Endometrial microvascular endothelial cells (primary cell): Measurements from ENCODE around the gene CYP3A7. TPM values are rescaled to one million over a fixed set of nuclear protein-coding genes. Genes with fewer than 3 reads are reported as not detected.
"Not testable (repeated sequence)": the region's sequence is repeated elsewhere in the genome, so short reads cannot be mapped to it uniquely, and the experiment has no call there.

Source experiments
- in situ Hi-C: cut with HindIII; loops from 2 replicates; pipeline ENCODE4 v1.10.0; 2017; ENCODE audit warnings: low sequenced_read_pairs, low pct_unique_long_range_greater_than_20kb; ENCODE audit errors: inconsistent ontology term
- total RNA-seq: library from RNA; depleted of rRNA; stranded (reverse); fragments of >200 nt; gene quantifications from one replicate; pipeline ENCODE4 v1.2.3, GENCODE V29; 2015; ENCODE audit errors: inconsistent ontology term

CYP3A7 gene
- total RNA-seq, 1 donor from 2014 or later, result not detected

GRCh38 chr7:99719996-99720769, 14.8 kb downstream of the CYP3A7 start:
- in situ Hi-C loops, result no loop called here

- in situ Hi-C loops, result no loop called here
These were observed 20.9 kb downstream of the CYP3A7 start for GRCh38 chr7:99713995-99714570.

DNA sequence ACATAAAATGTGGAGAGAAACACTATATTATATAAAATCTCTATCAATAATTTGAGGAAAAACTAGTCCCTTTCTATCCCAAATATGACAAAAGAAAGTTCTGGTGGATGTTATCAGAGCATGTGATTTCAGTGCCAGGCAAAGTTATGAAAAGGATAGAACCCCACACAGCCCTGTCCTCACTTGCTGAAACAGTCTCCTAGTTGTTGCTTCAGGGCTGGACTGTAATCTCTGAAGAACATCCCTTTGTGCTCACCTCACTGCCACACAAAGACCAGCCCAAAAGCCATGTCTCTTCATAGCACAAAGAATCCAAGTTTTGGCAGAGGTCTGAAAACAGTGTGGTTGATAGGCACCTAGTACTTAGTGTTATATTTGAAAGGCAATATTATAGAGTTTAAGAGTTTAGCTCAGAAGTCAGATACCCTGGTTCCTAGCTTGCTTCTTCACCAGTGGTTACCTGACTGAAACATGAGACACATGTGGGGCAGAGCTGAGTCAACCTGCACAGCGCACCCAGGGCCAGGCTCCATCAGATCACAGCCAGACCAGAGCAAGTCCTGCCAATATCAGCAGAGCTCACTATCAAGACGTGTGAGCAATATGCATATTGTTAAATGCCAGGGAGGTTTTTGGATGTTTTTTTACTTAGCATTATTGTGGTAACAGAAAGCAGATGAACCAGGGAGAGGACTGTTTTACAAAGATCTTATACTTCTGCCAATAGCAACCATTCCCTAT, 25.0 kb downstream of the CYP3A7 start:
- in situ Hi-C loops, result no loop called here

DNA sequence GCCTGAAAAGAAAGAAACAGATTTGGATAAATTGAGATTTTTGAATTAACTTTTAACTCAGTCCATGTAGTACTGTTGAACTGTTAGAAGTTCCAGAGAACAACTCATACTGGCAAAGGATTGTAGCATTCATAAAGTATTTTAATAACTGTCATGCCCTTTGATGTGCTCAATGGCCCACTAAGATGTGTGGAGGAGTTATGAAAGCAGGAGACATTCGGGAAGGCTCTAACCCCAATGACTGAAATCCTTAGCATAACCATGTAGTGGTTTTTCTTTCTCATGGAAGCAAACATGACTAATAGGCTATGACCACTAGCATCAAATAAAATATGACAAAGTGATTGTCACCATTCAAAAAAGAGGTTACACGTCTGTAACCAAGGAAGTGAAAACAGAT, 25.7 kb downstream of the CYP3A7 start:
- in situ Hi-C loops, result no loop called here

DNA sequence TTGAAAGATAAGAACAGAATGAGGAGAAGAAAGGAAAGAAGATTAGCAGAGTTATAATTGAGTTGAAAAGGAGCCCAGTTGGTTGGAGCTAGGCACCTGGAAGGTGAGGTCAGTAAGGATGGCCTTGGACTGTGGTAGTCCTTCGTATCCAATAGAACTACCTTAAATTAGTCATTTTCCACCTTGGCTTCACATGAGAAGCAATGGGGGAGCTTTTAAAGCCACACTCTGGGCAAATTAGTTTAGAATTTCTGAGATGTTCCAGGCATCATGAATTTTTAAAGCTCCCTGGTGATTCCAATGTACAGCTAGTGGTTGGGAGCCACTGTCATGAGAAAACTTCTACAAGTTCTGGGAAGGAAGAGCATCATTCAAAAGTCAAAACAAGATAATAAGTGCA, 27.9 kb downstream of the CYP3A7 start:
- in situ Hi-C loops, result no loop called here

GRCh38 chr7:99699946-99700345, 35.0 kb downstream of the CYP3A7 start:
- in situ Hi-C loops, result no loop called here

DNA sequence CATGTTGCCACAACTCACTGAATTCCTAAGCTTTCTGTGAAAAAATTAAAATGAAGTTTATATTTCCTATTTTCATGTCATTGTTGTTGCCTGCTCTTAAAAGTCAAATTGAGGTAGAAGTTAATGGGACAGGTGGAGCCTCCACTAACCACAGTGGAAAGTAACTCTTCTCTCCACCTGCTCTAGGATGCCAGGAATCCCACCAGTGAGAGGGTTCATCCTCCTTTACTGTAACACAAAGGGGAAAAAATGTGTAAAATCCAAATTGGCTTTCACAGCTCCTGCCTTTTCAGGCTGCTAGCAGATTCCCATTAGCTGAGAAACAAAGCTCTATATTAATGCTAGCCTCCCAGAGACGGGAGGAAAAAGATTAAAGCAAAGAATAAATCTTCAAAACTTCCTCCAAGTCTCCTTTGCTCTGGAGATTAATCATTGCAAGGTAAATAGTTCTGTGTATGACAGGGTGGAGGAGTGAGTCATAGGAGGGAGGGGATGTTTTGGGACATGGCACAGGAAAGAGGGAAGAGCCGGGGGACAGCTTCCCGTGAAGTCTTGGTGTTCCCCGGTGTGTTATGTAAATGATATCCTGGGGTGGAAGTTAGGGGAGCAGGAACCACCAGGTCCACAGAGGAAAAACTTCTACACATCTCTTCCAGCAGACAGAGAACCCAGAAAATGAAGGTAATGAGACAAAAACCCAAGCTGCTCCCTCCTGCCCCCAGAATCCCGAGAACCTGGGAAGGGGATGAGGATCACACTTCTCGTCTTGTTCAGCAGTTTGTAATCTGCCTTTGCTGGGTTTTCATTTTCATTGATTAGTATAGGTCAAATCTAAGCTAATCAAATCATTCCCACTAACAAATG, 35.9 kb downstream of the CYP3A7 start:
- in situ Hi-C loops, result not testable (repeated sequence)

GRCh38 chr7:99694912-99695304, 40.1 kb downstream of the CYP3A7 start:
- in situ Hi-C loops, result no loop called here

GRCh38 chr7:99694201-99694911, 40.6 kb downstream of the CYP3A7 start:
- in situ Hi-C loops, result no loop called here

DNA sequence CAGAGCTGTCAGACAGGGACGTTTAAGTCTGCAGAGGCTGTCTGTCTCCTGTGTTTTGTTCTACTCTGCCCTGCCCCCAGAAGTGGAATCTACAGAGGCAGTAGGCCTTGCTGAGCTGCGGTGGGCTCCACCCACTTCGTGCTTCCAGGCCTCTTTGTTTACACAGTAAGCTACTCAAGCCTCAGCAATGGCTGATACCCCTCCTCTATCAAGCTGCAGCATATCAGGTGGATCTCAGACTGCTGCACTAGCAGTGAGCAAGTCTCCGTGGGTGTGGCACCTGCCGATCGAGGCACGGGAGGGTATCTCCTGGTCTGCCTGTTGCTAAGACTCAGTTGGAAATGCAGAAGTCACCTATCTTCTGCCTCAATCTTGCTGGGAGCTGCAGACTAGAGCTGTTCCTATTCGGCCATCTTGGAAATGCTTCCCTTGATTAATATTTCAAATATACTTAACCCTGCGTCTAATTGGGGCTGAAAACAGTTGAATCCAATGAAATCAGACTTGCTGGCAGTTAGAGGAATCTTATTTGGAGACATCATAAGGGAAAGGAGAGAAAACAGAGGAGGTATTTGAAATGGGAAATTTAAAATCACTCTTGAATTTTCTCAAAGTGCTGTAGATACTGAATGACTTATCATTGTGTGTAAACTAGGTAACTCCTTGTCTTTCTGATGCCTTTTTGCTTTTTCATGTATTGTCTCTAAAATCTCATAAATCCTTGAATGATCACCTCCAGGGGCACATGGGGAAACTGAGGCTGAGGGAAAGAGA, 41.4 kb downstream of the CYP3A7 start:
- in situ Hi-C loops, result no loop called here

- in situ Hi-C loops, result no loop called here
These were observed 41.9 kb downstream of the CYP3A7 start for GRCh38 chr7:99693100-99693426.

DNA sequence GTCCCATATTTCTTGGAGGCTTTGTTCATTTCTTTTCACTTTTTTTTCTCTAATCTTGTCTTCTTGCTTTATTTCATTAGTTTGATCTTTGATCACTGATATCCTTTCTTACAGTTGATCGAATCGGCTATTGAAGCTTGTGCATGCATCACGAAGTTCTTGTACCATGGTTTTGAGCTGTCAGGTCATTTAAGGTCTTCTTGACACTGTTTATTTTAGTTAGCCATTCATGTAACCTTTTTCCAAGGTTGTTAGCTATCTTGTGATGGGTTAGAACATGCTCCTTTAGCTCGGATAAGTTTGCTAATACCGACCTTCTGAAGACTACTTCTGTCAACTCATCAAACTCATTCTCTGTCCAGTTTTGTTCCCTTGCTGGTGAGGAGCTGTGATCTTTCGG, 42.4 kb downstream of the CYP3A7 start:
- in situ Hi-C loops, result not testable (repeated sequence)

GRCh38 chr7:99691658-99692057, 43.3 kb downstream of the CYP3A7 start:
- in situ Hi-C loops, result not testable (repeated sequence)

DNA sequence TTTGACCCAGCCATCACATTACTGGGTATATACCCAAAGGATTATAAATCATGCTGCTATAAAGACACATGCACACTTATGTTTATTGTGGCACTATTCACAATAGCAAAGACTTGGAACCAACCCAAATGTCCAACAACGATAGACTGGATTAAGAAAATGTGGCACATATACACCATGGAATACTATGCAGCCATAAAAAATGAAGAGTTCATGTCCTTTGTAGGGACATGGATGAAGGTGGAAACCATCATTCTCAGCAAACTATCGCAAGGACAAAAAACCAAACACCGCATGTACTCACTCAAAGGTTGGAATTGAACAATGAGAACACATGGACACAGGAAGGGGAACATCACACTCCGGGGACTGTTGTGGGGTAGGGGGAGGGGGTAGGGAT, 44.1 kb downstream of the CYP3A7 start:
- in situ Hi-C loops, result not testable (repeated sequence)

- in situ Hi-C loops, result not testable (repeated sequence)
These were observed 49.0 kb downstream of the CYP3A7 start for GRCh38 chr7:99685871-99686608.

DNA sequence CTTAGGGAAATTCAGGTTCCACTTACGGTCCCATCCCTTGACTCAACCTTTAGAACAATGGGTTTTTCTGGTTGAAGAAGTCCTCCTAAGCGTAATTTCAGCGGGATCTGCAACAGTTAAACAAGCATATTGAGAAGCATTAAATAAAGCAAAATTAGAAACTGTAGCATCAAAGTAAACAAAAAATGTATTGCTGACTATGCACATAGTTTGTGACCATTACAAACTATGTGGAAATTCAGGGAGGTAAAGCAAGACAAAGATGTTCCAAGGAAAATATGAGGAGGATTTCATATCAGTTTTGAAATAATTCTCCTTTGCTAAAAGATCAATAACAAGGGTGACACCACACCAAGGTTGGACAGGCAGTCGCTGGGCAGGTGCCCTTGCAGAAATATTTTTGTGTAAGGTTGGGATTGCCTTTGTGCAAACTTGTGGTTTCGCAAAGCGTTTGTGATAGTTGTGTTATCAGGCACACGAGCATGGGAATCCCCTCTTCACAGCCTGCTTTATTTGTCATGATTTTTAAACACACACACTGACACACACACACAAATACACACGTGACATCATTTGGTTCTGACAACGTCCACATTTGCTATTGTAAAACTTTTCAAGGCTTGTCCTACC, 49.8 kb downstream of the CYP3A7 start:
- in situ Hi-C loops, result no loop called here
